ENCODE data around the gene ZNF414. TPM values are rescaled to one million over a fixed set of nuclear protein-coding genes. Genes with fewer than 3 reads are reported as not detected.

The ZNF414 gene
- total RNA-seq, 2 donors from 2014 or later = 22.6 to 23.7 TPM

DNA sequence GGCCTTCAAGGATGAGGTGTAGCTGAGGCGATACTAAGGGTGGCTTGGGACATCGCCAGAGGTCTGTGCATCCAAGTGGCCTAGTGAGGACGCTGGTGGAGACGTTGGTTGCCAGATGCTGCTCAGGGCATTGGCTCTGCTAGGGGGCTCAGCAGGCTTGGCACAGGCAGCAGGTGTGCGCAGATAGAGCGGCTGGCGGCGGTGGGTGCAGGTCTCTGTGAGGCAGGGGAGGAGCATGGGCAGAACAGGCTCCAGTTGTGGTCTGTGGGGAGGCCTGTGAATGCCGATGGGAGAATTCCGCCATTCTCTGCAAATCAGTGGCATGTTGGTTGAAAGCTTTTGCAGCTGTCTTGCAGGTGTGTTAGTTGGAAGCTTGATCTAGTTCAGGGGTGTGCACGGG lies 32.8 kb downstream of the ZNF414 start:
- Histone ChIP-seq H3K9ac (ENCODE audit: extremely low read depth, low read length, poor library complexity, severe bottlenecking) (no peak overlapping the region), H3K27ac (ENCODE audit: low read depth, low read length) (peak overlapping the region; percentile 32), H3K4me3 (ENCODE audit: low read length) (no peak overlapping the region), H3K4me1 (ENCODE audit: control insufficient read depth, insufficient read depth, low read length) (no peaks in the 10 kb centered on the region), H3K9me3 (ENCODE audit: control insufficient read depth, low read length) (no peaks in the 10 kb centered on the region), H3K36me3 (ENCODE audit: control insufficient read depth, insufficient read depth, low read length) (peaks cover 90% of the 10 kb centered on the region), H3K27me3 (ENCODE audit: control insufficient read depth, insufficient read depth, low read length, poor library complexity, severe bottlenecking) (no peaks in the 10 kb centered on the region)
- Mint-ChIP-seq H3K9me3 (no peaks in the 10 kb centered on the region), H3K27me3 (ENCODE audit: insufficient read depth) (no peaks in the 10 kb centered on the region), H3K4me1 (peaks cover 11% of the 10 kb centered on the region), H3K36me3 (ENCODE audit: low read depth) (peaks cover 76% of the 10 kb centered on the region), H3K27ac (peak overlapping the region; percentile 87), H3K4me3 (no peak overlapping the region)
- no peak for DNase-seq
- WGBS, 2 experiments (ENCODE audit: insufficient coverage in 1 of 2, insufficient read length in 1 of 2) = 97% methylated on average over 11 of the region's 11 CpGs; no CpG with 5 or more reads in 1 of the 2 experiments
- TF ChIP-seq, protein P1, sequence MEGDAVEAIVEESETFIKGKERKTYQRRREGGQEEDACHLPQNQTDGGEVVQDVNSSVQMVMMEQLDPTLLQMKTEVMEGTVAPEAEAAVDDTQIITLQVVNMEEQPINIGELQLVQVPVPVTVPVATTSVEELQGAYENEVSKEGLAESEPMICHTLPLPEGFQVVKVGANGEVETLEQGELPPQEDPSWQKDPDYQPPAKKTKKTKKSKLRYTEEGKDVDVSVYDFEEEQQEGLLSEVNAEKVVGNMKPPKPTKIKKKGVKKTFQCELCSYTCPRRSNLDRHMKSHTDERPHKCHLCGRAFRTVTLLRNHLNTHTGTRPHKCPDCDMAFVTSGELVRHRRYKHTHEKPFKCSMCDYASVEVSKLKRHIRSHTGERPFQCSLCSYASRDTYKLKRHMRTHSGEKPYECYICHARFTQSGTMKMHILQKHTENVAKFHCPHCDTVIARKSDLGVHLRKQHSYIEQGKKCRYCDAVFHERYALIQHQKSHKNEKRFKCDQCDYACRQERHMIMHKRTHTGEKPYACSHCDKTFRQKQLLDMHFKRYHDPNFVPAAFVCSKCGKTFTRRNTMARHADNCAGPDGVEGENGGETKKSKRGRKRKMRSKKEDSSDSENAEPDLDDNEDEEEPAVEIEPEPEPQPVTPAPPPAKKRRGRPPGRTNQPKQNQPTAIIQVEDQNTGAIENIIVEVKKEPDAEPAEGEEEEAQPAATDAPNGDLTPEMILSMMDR (conservative IDR thresholded peaks at IDR 0.05) = no peak

DNA sequence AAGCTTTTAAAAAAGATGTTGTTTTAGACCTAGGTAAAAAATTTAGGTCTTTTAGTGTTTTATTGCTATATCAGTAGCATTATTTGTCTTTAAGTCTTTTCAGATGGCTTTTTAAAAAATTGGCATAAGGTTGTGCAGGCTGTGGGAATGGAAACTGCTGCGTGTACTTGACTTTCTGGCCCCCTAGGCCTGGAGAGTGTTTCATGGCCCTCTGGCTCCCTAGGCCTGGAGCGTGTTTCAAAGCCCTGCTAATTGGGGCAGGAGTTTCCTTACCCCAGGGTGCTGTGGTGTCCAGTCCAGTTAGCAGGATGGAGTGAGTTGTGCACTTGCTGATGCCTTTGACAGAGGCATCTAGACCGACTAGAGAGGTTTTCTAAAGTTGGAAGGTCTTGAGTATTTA lies 35.4 kb downstream of the ZNF414 start:
- Histone ChIP-seq H3K4me1 (ENCODE audit: control insufficient read depth, insufficient read depth, low read length) (no peaks in the 10 kb centered on the region), H3K36me3 (ENCODE audit: control insufficient read depth, insufficient read depth, low read length) (peaks cover 87% of the 10 kb centered on the region)
- H3K36me3 Mint-ChIP-seq (ENCODE audit: low read depth) = peaks cover 79% of the 10 kb centered on the region

DNA sequence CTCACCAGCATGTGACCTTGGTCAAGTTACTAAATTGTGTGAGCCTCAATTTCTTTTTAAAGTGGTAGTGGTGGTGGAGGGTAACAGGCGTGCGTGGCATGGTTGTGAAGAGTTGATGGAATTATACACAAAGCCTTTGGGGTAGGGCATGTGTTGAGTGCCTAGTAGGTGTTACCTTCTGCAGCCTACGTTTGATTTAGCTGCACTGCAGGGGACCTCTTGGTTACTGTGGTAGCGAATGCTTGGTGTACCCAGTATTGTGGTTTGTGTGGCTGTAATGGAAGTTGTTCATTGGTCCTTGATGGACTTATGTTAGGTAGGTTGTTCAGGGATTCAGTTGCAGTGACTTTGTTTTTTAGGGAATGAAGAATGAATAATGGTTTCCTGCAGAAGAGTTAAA lies 36.1 kb downstream of the ZNF414 start:
- H3K36me3 ChIP-seq (ENCODE audit: control insufficient read depth, insufficient read depth, low read length) = peaks cover 87% of the 10 kb centered on the region
- H3K27ac ChIP-seq (ENCODE audit: low read depth, low read length) = no peak overlapping the region
- DNase-seq = no peak
- WGBS, 2 experiments (ENCODE audit: insufficient coverage in 1 of 2, insufficient read length in 1 of 2) = 90 to 100% methylated on average over 1 to 4 of the region's 4 CpGs
- no peak overlapping the region for H3K9ac ChIP-seq (ENCODE audit: extremely low read depth, low read length, poor library complexity, severe bottlenecking)
- Mint-ChIP-seq H3K9me3 (no peaks in the 10 kb centered on the region), H3K4me1 (peaks cover 11% of the 10 kb centered on the region), H3K27ac (peak overlapping the region; percentile 65), H3K36me3 (ENCODE audit: low read depth) (peaks cover 79% of the 10 kb centered on the region), H3K27me3 (ENCODE audit: insufficient read depth) (no peaks in the 10 kb centered on the region), H3K4me3 (no peak overlapping the region)
- H3K9me3 ChIP-seq (ENCODE audit: control insufficient read depth, low read length) = no peaks in the 10 kb centered on the region
- TF ChIP-seq, protein P1 (conservative IDR thresholded peaks at IDR 0.05) = no peak
- H3K4me3 ChIP-seq (ENCODE audit: low read length) = no peak overlapping the region
- H3K27me3 ChIP-seq (ENCODE audit: control insufficient read depth, insufficient read depth, low read length, poor library complexity, severe bottlenecking) = no peaks in the 10 kb centered on the region
- no peaks in the 10 kb centered on the region for H3K4me1 ChIP-seq (ENCODE audit: control insufficient read depth, insufficient read depth, low read length)

More for the DNA sequence above, 35.4 kb downstream of the ZNF414 start:
- no peaks in the 10 kb centered on the region for H3K9me3 Mint-ChIP-seq
- H3K4me1 Mint-ChIP-seq = peaks cover 11% of the 10 kb centered on the region
- TF ChIP-seq, protein P1 (conservative IDR thresholded peaks at IDR 0.05) = no peak
- no peak overlapping the region for H3K9ac ChIP-seq (ENCODE audit: extremely low read depth, low read length, poor library complexity, severe bottlenecking)
- no peak for DNase-seq
- H3K4me3 Mint-ChIP-seq = no peak overlapping the region
- H3K27me3 Mint-ChIP-seq (ENCODE audit: insufficient read depth) = no peaks in the 10 kb centered on the region
- H3K9me3 ChIP-seq (ENCODE audit: control insufficient read depth, low read length) = no peaks in the 10 kb centered on the region
- no peak overlapping the region for H3K4me3 ChIP-seq (ENCODE audit: low read length)
- H3K27ac ChIP-seq (ENCODE audit: low read depth, low read length) = no peak overlapping the region
- WGBS, 2 experiments (ENCODE audit: insufficient coverage in 1 of 2, insufficient read length in 1 of 2) = 92 to 100% methylated on average over 2 to 3 of the region's 3 CpGs
- no peaks in the 10 kb centered on the region for H3K27me3 ChIP-seq (ENCODE audit: control insufficient read depth, insufficient read depth, low read length, poor library complexity, severe bottlenecking)
- H3K27ac Mint-ChIP-seq = no peak overlapping the region
